OCI-LY1 (cell line): ENCODE measurements around the gene ZNF454.

ENCODE experiments used
- H2AFZ ChIP-seq: fragments of 200-600 bp; sonication (generic), shearing (Covaris generic); 2 replicates; pipeline ENCODE4 v1.6.0; 2014; ENCODE audit warnings: antibody characterized with exemption, mild to moderate bottlenecking, low read length
- H3F3A ChIP-seq: fragments of 200-600 bp; sonication (generic), shearing (Covaris generic); 2 replicates; pipeline ENCODE4 v1.6.0; 2014; ENCODE audit warnings: mild to moderate bottlenecking, antibody characterized with exemption, low read length, moderate library complexity; ENCODE audit not compliant: insufficient read depth
- H3K27ac ChIP-seq: fragments of 200-600 bp; sonication (generic); 2 replicates; pipeline ENCODE4 v1.5.1; 2014; ENCODE audit warnings: low read length, mixed run types, mild to moderate bottlenecking, low read depth; ENCODE audit not compliant: poor library complexity, severe bottlenecking
- H3K27me3 ChIP-seq: fragments of 200-600 bp; sonication (generic); 2 replicates; pipeline ENCODE4 v1.6.0; 2014; ENCODE audit warnings: antibody characterized with exemption, mild to moderate bottlenecking, low read length, moderate library complexity; ENCODE audit not compliant: insufficient read depth
- H3K36me3 ChIP-seq: fragments of 200-600 bp; sonication (generic); 2 replicates; pipeline ENCODE4 v1.6.1; 2014; ENCODE audit warnings: mild to moderate bottlenecking, antibody characterized with exemption, low read length, moderate library complexity, mixed read lengths; ENCODE audit not compliant: insufficient read depth
- H3K4me1 ChIP-seq: fragments of 200-600 bp; sonication (generic); 2 replicates; pipeline ENCODE4 v1.5.1; 2014; ENCODE audit warnings: mild to moderate bottlenecking, low read length, moderate library complexity; ENCODE audit not compliant: insufficient read depth, severe bottlenecking
- H3K4me2 ChIP-seq: fragments of 200-600 bp; sonication (generic), shearing (Covaris generic); 2 replicates; pipeline ENCODE4 v1.6.1; 2014; ENCODE audit warnings: low read length
- H3K4me3 ChIP-seq: fragments of 200-600 bp; sonication (generic); 2 replicates; pipeline ENCODE4 v1.5.1; 2014; ENCODE audit warnings: low read length, low read depth, mild to moderate bottlenecking, mixed read lengths; ENCODE audit not compliant: poor library complexity, severe bottlenecking
- H3K79me2 ChIP-seq: fragments of 200-600 bp; shearing (Covaris generic); 2 replicates; pipeline ENCODE4 v1.6.1; 2016; ENCODE audit warnings: mixed run types, low read length, mixed read lengths; ENCODE audit not compliant: insufficient read depth
- H3K9ac ChIP-seq: fragments of 200-600 bp; sonication (generic), shearing (Covaris generic); 2 replicates; pipeline ENCODE4 v1.6.1; 2014; ENCODE audit warnings: mild to moderate bottlenecking, low read length, mixed read lengths
- H3K9me2 ChIP-seq: fragments of 200-600 bp; sonication (generic), shearing (Covaris generic); 2 replicates; pipeline ENCODE4 v1.6.1; 2014; ENCODE audit warnings: low read depth, mild to moderate bottlenecking, low read length, mixed read lengths
- H3K9me3 ChIP-seq: fragments of 200-600 bp; shearing (Covaris generic); 2 replicates; pipeline ENCODE4 v1.6.1; 2014; ENCODE audit warnings: low read length, mixed read lengths
- H4K20me1 ChIP-seq: fragments of 200-600 bp; sonication (generic), shearing (Covaris generic); 2 replicates; pipeline ENCODE4 v1.6.0; 2016; ENCODE audit warnings: mild to moderate bottlenecking, low read length; ENCODE audit not compliant: insufficient read depth
- EZH2 ChIP-seq: fragments of 200-600 bp; sonication (generic), shearing (Covaris generic); IDR thresholded peaks from 2 replicates; pipeline ENCODE4 v1.8.0; 2017; ENCODE audit warnings: borderline replicate concordance, mixed run types, mild to moderate bottlenecking, antibody characterized with exemption, low read length, moderate library complexity, mixed read lengths
- TF ChIP-seq, protein P1 (sequence below): fragments of 200-600 bp; sonication (generic), shearing (Covaris generic); IDR thresholded peaks from 2 replicates; pipeline ENCODE4 v1.5.1; 2017; ENCODE audit warnings: mild to moderate bottlenecking, antibody characterized with exemption, low read length, moderate library complexity, mixed read lengths

Gene ZNF454

DNA sequence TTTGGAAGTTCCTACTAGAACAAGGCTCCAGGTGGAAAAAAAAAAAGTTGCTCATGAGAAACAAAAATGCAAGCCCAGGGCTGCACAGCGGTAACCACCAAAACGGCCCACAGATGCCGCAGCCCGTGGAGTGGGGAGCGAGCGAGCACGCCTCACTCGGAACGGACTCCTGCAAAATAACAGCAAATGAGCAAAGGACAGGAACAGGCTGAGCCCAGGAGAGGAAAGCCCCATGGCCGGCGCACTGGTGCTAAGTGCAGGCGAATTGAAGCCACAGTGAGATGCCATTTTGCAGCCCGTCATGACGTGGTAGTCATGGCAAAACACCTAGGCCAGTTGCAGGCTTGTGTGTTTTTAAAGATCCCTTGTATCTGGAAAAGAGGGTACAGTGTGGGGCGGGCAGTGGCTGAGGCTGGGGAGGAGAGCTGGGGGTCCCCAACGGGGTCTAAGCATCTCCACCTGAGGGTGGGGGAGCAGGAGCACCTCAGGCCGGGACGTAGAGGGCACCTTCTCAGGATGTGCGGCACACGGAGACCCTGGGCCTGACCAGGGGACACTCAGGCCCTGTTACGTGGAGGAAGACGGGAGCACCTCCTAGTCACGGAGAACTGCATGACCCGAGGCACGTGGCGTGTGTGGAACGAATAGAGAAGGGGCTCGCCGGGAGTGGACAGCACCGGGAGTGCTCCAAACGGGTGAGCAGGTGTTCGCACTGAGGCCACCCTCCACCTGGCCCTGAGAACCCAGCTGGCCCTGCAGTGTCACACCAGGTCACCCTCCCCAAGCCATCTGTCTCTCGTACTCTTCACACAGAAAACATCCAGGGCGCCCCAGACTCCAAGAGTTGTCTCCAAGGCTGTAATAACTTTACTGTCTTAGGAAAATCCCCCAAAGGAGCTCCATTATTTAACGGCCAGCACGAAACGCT, 43.4 kb downstream of the ZNF454 start:
- H3K4me1 ChIP-seq, result no peaks in the 10 kb centered on the region
- H3K79me2 ChIP-seq, result no peaks in the 10 kb centered on the region
- H2AFZ ChIP-seq, result no peak overlapping the region
- no peaks in the 10 kb centered on the region for H4K20me1 ChIP-seq
- TF ChIP-seq, protein P1, sequence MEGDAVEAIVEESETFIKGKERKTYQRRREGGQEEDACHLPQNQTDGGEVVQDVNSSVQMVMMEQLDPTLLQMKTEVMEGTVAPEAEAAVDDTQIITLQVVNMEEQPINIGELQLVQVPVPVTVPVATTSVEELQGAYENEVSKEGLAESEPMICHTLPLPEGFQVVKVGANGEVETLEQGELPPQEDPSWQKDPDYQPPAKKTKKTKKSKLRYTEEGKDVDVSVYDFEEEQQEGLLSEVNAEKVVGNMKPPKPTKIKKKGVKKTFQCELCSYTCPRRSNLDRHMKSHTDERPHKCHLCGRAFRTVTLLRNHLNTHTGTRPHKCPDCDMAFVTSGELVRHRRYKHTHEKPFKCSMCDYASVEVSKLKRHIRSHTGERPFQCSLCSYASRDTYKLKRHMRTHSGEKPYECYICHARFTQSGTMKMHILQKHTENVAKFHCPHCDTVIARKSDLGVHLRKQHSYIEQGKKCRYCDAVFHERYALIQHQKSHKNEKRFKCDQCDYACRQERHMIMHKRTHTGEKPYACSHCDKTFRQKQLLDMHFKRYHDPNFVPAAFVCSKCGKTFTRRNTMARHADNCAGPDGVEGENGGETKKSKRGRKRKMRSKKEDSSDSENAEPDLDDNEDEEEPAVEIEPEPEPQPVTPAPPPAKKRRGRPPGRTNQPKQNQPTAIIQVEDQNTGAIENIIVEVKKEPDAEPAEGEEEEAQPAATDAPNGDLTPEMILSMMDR, result no peak
- TF ChIP-seq EZH2, result no peak
- H3K27ac ChIP-seq, result no peak overlapping the region
- no peaks in the 10 kb centered on the region for H3K36me3 ChIP-seq
- H3K27me3 ChIP-seq, result no peaks in the 10 kb centered on the region
- H3K4me2 ChIP-seq, result no peak overlapping the region
- H3K9me3 ChIP-seq, result no peaks in the 10 kb centered on the region
- H3K9ac ChIP-seq, result no peak overlapping the region
- no peak overlapping the region for H3K4me3 ChIP-seq
- no peaks in the 10 kb centered on the region for H3F3A ChIP-seq
- H3K9me2 ChIP-seq, result no peaks in the 10 kb centered on the region

DNA sequence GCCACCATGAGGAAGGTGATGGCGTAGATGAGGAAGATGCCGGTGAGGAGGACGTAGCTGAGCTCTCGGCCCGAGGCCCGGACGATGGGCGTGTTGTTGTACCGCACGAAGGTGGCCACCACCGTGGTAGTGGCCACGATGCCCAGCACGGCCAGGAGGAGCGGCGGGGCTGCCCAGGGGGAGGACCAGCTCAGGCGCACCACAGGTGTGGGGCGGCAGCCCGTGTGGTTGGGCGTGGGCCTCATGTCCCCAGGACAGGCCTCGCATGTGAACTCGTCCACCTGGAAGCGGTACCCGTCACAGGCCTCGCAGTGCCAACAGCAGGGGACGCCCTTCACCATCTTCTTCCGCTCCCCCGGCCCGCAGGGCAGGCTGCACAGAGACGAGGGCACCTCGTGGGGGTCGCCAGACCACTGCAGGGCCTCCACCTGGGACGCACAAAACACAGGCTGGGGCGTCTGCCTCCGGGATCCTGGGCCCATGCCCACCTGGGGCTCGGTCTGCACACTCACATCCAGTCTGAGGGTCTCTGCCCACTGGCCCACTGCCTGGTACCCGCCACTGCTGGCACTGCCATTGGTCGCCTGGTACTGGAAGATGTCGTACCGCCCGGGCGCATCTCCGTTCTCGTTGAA, 45.4 kb downstream of the ZNF454 start:
- Histone ChIP-seq H3K9me3 (no peaks in the 10 kb centered on the region), H3K27ac (no peak overlapping the region)
- no peak for TF ChIP-seq EZH2
- TF ChIP-seq, protein P1, result no peak

DNA sequence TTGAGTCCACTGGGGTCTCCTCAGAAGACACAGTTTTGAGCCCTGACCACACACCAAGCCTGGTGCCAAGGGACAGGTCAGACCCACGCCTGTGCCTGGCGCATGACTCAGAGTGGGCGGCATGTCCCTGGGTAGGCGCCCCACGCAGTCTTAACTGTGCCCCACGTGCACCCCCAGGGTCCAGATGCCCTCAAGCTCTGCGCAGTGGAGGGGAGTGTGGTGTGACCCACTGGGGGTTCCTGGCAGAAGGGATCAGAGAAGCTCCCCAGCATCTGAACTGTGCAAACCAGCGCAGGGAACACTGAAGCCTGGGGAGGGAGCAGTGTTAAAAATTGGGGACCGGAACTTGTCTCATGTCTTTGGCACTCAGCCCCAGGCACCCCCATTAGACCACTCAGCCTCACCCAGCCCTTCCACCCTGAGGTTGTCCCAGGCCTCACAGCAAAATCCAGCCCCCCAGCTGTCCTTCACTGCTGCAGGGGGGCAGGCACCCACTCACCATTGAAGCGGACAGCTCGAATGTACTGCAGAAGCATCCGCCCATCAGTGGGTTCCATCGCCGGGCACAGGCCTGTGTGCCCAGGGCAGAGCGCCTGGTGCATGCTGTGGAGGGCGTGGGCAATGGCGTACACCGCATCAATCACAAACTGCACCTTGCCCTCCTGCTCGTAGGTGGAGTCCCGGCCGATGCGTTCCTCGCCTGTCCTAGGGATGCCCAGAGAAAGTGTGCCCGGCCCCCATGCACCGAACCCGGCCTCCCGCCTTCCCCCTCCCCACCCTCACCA, 47.6 kb downstream of the ZNF454 start:
- Histone ChIP-seq H3K79me2 (no peaks in the 10 kb centered on the region), H3K4me1 (no peaks in the 10 kb centered on the region), H3F3A (no peaks in the 10 kb centered on the region), H3K9ac (no peak overlapping the region), H2AFZ (no peak overlapping the region), H3K27ac (no peak overlapping the region), H3K36me3 (no peaks in the 10 kb centered on the region), H4K20me1 (no peaks in the 10 kb centered on the region), H3K4me3 (no peak overlapping the region), H3K9me3 (no peaks in the 10 kb centered on the region), H3K9me2 (no peaks in the 10 kb centered on the region), H3K4me2 (no peak overlapping the region), H3K27me3 (no peaks in the 10 kb centered on the region)
- no peak for TF ChIP-seq EZH2
- TF ChIP-seq, protein P1, result no peak

More for the DNA sequence above, 45.4 kb downstream of the ZNF454 start:
- H4K20me1 ChIP-seq, result no peaks in the 10 kb centered on the region
- H3K9me2 ChIP-seq, result no peaks in the 10 kb centered on the region
- no peak overlapping the region for H3K9ac ChIP-seq
- no peaks in the 10 kb centered on the region for H3K36me3 ChIP-seq
- no peaks in the 10 kb centered on the region for H3K4me1 ChIP-seq
- H3K79me2 ChIP-seq, result no peaks in the 10 kb centered on the region
- H3K27me3 ChIP-seq, result no peaks in the 10 kb centered on the region
- no peak overlapping the region for H3K4me3 ChIP-seq
- H3K4me2 ChIP-seq, result no peak overlapping the region
- H2AFZ ChIP-seq, result no peak overlapping the region
- H3F3A ChIP-seq, result no peaks in the 10 kb centered on the region
